Stimulated activated CD8-positive, alpha-beta memory T cell treated with anti-CD3 and anti-CD28 coated beads, Interleukin-12 subunit alpha, Interleukin-12 subunit beta, amount 100 ng/mL, for 24 hours (primary cell): Measurements from ENCODE around the gene DIP2C.
"Not testable (repeated sequence)": the region's sequence is repeated elsewhere in the genome, so short reads cannot be mapped to it uniquely, and the experiment has no call there.

Source experiments
- DNase-seq: peaks from one replicate; pipeline ENCODE4 v3.0.0-alpha.2; 2020; ENCODE audit errors: extremely low read depth

The DIP2C gene

DNA sequence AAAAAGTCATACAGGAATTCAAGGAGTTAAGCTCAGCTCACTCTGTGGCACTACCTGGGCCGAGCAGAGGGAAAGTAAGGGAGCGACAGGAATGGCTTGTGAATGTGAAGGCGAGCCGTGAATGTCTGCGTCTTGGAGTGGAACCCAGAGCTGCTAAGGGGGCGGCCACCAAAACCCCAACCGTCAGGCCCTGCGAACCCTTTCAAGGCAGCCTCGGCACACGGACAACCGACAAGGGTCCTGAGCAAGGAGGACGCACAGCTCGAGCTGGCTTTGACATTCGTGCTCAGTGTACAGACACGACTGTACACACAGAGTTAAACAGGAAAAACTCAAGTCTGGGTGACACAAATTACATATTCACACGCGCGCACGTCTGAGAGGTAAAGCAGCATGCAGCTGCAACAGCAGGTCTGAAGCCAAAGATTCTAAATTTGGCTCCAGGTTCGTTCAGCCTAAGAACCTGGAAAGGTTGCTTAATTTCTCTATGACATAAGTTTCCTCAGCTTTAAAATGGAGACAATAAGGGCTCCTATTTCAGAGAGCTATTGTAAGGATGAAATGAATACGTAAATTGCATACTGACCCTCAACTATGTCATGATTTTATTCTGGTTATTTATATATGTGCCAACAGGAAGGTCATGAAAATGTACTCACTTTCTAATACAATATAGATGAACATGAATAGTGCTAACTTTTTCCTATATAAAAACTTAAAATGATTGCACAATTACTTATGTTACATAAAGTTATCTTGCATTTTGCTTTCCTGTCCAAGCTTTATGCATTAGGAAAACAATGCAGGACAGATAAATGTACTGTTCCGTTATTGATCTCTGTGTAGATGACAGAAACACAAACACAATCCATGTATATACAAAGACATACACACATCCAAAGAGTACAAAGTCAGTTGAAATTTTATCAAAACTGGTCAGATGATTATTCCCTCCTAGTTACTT, 361.3 kb downstream of the DIP2C start:
- no peak for DNase-seq

DNA sequence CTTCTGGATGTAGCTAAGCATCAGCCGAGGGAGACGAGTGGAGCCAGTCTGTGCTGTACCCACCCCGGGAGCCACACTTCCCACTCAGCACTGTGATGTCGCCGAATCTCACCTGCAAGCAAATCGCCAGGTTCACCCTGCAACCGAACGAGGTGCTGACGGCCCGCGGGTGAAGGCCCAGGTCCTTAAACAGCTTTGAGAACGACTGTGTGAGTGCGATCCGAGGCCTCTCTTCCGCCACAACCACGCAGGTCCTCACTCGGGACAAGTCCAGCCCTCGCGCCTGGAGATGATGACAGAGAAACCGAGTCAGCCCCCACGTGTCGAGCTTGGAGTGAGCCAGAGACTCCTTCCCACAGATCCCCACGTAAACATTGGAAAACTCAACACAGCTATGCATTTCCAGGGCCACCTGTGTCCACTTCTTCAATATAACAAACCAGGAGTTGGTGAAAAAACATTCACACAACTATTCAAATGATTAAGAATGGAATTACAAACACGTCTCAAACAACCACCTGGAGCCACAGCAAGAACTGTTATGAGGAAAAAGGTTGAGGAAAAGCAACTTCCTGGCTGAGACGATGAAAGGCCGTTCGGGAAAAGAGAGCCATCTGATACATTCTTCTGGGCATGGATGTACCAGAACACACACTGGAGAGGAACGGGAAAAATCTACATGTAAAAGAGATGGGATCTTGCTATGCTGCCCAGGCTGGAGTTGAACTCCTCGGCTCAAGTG, 362.4 kb downstream of the DIP2C start:
- DNase-seq: no peak

DNA sequence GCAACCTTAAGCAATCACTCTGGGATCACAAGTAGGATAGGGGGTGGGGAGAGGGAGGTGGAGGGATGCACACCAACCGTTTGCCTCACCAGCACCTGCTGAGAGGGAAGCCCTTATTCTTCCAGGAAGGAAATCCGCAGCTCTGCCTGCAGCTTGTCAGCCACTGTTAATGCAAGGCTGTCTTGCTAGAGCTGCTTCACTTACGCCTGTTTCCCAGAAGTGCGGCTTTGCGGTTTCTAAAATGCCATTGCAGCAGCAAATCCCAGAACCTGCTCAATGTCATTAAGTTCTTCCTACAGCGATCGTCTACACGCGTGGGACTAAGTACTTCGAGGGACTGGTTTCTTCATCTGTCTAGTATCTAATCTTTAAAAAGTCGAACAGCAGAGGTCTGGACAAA, 363.1 kb downstream of the DIP2C start:
- no peak for DNase-seq

DNA sequence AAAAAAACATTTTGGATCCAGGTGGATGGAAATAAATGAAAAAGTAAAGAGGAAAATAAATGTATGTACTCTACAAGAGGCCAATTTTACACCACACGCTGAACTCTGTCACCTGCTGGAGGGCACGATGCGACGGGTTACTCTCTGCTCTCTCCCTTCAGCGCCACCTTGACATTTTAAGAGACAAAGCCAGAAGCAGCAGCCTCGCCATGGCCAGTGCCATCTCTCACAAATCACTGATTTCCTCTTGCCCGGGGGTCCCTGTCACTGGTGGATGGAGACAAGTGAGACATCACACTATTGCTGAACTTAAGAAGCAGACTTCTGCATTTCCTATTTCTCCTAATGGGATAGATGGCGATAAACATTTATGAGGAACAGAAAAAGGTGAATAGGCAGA, 364.2 kb downstream of the DIP2C start:
- DNase-seq: no peak

DNA sequence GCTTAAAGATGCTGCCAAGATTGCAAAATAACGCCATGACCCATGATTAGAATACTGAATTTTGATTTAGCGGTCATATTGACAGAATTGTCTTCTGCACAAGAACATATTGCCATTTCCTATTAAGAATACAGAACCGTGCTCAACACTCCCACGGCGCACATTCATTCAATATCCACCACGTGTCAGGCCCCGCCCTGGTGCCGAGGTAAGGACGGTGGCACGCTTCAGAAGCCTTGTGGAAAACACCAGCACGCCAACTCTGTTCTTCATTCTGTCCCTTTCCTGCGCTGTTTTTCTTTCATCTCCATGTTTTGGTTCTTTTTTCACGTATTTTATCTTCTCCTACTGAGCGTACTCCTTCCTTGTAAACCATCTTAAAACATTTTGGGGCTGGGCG, 364.9 kb downstream of the DIP2C start:
- DNase-seq: no peak

DNA sequence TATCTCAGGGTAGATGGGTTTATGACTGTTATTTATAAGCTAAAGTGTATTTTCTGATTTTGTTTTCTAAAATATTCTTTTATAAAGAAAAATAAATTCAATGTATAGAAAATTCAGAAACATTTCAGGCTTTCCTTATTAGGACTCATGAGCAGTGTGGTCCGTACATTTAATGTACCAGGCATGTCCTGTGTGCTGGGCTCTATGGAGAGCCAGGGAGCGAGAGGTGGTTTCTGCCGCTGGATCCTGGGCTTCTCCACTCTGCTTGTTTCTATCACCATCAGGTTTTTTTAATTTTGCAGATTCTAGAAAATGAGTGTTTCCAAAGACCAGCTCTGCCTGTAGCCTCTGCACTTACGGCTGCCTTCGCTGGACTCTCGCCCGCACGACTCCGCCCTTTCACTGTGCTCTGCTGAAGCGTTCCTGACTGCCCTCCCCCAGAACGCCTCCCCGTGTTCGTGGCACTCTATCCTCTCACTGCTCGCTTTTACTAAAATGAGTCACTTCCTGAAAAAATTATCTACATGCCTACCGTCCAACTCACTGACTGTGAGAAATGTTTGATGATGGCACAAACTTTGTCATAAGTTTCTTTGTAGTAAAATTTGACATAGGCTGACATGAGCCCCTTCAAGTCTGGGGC, 365.7 kb downstream of the DIP2C start:
- peak; percentile 10 for DNase-seq

DNA sequence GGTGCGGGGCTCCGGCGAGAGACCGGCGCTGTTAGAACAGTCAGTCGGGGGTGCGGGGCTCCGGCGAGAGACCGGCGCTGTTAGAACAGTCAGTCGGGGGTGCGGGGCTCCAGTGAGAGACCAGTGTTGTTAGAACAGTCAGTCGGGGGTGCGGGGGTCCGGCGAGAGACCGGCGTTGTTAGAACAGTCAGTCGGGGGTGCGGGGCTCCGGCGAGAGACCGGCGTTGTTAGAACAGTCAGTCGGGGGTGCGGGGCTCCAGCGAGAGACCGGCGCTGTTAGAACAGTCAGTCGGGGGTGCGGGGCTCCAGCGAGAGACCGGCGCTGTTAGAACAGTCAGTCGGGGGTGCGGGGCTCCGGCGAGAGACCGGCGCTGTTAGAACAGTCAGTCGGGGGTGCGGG, 366.4 kb downstream of the DIP2C start:
- not testable (repeated sequence) for DNase-seq

DNA sequence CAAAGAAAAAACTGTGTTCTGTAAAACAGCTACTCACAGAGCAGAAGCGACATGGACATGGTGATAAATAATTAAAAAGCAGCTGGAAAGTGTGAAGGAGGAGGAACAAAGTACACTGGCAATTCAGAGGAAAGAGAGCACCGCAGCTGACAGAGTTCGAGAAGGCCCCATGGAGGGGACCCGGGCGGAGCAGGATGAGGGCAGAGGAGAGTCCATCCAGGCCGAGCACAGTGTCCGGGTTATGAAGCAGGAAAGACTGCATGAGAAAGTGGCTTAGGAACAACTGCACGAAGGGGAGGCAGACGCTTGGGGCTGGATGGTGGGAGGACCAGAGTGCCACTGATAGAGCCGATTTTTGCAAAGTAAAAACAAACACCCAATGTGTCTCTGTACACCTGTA, 368.7 kb downstream of the DIP2C start:
- no peak for DNase-seq

DNA sequence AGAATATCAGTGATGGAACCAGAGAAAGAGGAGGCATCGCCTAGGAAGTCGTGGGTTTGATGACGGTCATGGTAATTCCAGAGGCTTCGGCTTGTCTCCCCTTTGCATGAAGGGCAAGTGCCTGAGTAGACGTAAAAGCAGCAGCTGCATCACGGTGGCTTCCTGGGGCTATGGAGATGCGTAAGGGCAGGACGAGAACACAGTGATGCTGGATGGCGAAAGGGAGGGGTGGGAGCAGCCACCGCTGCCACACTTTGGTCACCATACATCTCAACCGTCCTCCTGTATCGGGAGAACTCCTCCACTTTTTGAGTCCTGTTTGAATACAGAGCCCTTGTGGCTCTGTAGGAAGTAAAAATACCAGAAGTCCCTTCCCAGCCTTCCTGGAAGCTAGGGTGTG, 371.5 kb downstream of the DIP2C start:
- no peak for DNase-seq

DNA sequence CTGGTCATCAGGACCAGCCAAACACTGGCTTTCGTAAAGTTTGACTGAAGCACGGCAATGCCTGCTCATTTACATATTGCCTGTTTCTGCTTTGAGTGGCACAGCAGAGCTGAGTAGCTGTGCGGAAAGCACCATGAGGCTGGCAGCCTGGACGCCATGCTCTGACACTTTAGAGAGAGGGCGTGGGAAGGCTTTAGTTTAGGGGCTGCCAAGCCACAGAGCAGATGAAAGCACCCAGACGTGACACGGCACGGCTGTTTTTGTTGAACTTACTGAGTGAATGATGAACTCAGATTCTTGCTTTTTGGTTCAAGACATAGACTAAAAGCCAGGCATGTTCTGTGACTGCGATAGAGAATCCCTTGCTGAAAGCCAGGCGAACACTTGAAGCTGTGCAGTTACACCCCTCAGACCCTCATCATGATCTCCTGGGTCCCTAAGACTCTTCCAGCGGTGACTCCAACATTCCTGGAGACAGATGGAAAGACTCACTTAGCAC, 372.1 kb downstream of the DIP2C start:
- no peak for DNase-seq

DNA sequence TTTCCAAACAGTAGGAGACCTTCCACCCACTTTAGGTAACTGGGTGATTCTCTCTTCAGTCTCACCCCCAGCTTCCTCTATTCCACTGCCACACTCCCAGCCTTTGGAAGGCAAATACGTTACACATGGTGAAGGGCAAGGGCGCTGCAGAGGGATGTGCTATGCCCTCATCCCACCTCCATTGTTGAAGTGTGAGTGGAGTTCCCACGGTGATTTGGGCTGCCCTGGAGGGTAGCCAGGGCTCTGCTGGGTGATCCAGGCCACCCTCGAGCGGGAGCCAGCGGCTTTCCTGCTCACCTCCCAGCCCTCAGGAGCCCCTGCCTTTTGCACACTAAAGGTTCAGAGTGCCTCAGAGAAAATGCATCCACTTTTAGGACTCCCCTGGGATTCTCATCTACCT, 373.1 kb downstream of the DIP2C start:
- no peak for DNase-seq

DNA sequence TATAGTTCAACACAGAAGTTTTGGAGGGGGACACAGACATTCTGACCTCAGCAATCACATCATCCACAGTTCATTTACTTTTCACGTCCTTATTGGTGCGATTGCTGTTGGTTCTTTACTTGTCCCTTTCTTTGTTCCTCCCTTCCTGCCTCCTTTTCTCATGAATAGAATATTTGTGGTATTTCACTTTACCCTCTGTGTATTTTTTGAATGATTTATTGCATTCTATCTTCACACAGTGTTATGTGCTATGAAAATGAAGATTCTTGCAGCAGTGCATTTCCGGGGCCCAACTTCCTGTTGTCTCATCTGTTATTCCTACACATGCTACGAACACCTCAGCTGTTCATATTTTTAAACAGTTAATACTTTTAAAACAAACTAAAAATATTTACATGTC, 374.6 kb downstream of the DIP2C start:
- no peak for DNase-seq

DNA sequence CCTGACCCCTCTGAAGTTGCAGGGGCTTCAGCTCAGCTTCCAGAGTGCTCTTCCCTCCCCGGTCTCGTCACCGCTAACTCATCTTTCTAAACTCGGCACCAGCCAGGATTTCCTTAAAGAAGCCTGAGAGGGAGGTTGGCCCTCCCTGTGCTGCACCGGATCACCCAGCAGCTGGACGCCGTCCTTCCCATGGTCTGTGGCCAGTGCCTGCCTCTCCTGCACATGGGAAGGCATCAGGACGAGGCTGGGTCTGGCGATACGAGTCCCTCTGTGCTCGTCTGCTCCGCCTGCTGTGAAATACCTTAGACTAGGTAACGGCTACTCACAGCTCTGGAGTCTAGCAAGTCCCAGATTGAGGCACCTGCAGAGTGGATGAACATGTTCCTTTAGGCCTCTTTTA, 375.1 kb downstream of the DIP2C start:
- DNase-seq: no peak

DNA sequence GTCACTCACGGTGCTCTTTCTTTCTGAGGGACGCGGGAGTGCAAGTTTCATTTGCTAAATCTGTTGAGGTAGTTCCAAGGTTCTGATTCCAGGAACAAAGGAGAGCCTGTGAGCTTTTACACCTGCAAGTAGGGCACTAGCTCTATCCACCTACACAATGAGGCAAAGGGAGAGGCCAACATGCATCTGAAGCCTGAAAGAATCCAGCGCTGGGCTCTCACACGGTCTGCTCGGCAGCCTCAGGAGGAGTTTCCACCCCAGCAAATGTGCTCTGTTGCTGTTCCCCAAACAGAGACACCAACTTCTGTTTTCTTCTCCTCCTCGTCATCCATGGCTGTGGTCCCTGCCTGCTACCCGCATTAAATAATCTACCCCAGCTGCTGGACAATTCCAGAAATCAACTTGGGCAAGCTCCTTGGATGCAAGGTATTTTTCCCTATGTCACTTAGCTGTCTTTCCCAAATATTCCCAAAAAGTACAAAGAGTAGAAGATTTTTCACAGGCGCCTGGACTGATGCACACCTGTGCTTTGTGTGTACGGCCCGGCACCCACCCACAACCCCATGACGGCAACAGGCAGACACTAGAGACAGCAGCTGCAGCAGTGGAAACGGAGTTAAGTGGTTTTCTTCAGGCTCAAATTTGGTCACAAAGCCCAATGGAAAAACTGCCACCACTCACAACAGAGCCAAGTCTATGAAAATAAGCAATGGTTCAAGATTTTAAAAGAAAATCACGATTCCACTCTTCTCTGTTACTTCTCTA, 377.4 kb downstream of the DIP2C start:
- no peak for DNase-seq

DNA sequence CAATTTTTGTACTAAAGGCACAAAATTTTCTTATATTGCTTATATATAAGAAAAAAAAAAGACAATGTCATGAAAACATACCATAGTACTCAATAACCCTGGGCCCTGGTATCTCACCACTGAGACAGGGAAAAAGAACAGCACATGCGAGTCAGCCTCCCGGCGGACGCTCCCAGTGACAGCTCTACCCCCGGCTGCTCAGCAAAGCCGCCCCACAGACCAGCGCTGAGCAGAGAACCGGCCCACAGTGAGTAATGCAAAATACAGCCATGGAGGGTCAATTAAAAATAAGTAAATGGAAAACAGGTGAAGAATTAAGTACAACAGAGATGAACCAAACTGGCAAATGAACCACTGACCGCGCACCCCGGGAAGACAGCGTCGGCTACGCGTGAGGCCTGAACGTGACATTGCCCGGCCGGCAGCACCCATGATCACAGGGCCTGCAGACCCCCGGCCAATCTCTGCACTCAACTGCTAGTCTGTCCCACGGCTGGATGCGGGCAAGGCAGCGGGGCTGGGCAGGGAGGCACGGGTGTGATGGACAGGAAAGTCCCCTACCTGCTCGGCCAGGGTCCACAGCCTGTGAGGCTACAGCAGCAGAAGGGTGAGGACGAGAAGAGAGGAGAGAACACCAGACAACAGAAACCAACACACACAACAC, 378.4 kb downstream of the DIP2C start:
- DNase-seq: no peak

DNA sequence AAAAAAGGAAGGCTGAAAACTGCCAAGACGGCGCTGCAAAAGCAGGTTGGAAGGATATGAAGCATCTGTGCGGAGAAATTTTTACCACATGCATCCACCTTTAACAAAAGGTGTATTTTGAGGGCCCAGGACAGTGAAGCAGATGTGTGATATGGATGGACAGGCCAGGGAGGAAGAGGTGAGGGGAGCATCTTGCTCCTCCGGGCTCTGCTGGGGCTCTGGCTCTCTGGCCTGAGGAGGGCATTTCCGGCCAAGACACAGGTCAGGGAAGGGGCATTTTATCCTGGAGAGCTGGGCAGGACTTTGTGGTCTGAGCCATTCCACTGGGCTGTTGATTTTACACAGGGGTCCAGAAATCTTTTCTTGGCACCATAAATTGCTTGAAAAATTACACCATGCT, 379.1 kb downstream of the DIP2C start:
- no peak for DNase-seq

DNA sequence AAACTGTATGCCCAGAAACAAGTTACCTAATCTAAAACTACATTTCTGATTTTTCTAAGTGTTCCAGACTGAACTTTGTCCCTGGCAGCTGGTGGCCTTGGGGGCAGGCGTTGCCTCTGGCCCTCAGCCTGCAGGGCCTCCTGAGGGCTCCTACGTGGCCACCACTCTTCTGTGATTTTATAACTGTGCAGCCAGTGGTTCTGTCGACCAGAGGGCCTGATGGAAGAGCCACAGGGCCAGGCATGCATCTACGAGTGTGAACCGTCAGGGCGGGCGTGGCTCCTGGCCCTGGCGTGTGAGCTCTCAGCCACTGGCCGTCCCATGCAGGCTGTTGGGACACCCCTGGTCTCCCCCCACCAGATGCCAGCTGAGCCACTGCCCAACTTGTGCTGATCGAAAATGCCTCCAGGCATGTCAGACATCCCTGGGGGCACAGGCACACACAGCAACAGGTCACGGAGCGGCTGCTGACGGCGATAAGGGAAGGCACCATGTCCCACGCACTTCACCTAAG, 380.8 kb downstream of the DIP2C start:
- no peak for DNase-seq

DNA sequence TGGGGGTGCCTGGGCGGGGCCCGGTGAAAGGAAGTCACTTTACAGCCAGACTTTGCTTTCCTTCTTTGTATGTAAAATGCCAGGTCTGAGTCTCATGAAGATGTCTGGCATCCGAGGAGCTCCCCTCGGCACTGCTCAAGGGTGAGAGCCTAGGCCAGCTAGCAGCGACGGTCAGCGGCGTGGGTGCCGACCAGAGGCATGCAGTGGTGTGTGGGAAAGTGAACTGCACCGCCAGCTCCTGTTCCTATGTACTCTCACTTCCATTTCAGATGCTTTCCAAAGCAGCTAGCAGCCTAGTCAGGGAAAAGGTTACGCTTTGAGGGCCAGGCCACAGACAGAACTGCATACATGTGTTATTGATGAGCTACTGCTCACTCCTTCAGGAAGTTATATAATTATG, 381.4 kb downstream of the DIP2C start:
- no peak for DNase-seq

DNA sequence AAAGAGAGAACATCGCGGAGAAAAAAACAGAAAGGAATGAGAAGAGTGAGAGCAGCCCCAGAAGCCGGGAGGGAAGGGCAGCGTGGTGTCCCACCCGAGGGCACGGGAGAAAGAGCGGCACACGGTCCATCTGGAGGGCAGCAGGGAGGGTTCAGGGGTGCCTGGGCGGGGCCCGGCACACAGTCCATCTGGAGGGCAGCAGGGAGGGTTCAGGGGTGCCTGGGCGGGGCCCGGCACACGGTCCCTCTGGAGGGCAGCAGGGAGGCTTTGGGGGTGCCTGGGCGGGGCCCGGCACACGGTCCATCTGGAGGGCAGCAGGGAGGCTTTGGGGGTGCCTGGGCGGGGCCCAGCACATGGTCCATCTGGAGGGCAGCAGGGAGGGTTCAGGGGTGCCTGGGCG, 381.8 kb downstream of the DIP2C start:
- DNase-seq: no peak

DNA sequence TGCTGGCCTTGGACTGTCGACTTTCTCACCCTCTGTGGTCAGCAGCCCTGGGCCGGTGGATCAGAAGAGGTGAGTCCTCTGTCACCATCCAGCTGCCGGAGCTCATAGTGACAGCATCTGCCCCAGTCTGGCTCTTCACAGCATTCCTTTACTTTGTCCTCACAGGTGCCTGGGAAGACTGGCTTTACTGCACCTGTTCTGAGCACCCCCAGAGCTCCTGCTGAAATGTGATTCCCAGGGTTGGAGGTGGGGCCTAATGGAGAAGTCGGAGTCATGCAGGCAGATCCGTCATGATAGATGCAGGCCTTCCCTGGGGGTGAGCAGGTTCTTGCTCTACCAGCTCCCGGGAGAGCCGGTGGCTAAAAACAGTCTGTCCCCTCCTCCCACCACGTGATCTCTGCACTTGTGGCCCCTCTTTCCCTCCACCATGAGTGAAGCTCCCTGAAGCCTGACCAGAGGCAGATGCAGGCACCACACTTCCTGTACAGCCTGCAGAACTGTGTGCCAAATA, 382.7 kb downstream of the DIP2C start:
- DNase-seq: no peak
